Thyroid gland (tissue), 4 donors: ENCODE data around the gene GTF2F2. TPM values are rescaled to one million over a fixed set of nuclear protein-coding genes. Genes with fewer than 3 reads are reported as not detected.

Source experiments
- DNase-seq, 2 donors: peaks; one replicate each; pipeline ENCODE4 v3.0.0-alpha.2; 2019
- H3K27ac ChIP-seq, 3 donors: fragments of 200-600 bp; sonication (generic); 1 replicate in 2 of 3; 2 replicates in 1 of 3; pipeline ENCODE4 v1.5.1; 2016 to 2019; ENCODE audit warnings: mild to moderate bottlenecking in 1 of 3, moderate library complexity in 1 of 3
- H3K27me3 ChIP-seq: fragments of 200-600 bp; sonication (generic); one replicate; pipeline ENCODE4 v1.5.1; 2019
- H3K36me3 ChIP-seq, 2 donors: fragments of 200-600 bp; sonication (generic); one replicate each; pipeline ENCODE4 v1.5.1; 2016 to 2019
- H3K4me1 ChIP-seq, 2 donors: fragments of 200-600 bp; sonication (generic); one replicate each; pipeline ENCODE4 v1.5.1; 2017 to 2019
- H3K4me3 ChIP-seq, 3 donors: fragments of 200-600 bp; sonication (generic); replicated peaks in 1 of 3; 1 replicate in 2 of 3; 2 replicates in 1 of 3; pipeline ENCODE4 v1.5.1; 2016; ENCODE audit warnings: mild to moderate bottlenecking in 1 of 3
- H3K9me3 ChIP-seq: fragments of 200-600 bp; sonication (generic); one replicate; pipeline ENCODE4 v1.5.1; 2017
- CTCF ChIP-seq, 6 experiments: fragments of 200-600 bp in 3 of 6; fragments of 450-650 bp in 3 of 6; sonication (generic) in 3 of 6; IDR thresholded peaks; one replicate each; pipeline ENCODE4 v1.5.1; 2016 to 2019; ENCODE audit warnings: antibody characterized with exemption in 6 of 6, mild to moderate bottlenecking in 2 of 6, inconsistent platforms in 1 of 6, moderate library complexity in 1 of 6
- POLR2A ChIP-seq, 2 donors: fragments of 450-650 bp; IDR thresholded peaks; one replicate each; pipeline ENCODE4 v1.6.1; 2017; ENCODE audit warnings: antibody characterized with exemption in 2 of 2, mild to moderate bottlenecking in 2 of 2, moderate library complexity in 1 of 2
- WGBS, 2 donors: methylation state at CpG; one replicate each; pipeline ENCODE4 v1.1.5; 2017; 5-methylcytosine and 5-hydroxymethylcytosine counted together
- intact Hi-C: fragments of 100-400 bp; cut with DNase I; formaldehyde crosslinking; loops from one replicate; pipeline ENCODE4 v1.15.1; 2023
- total RNA-seq, 4 donors: library from RNA; depleted of rRNA; stranded (reverse); fragments of >200 nt; gene quantifications; one replicate each; pipeline ENCODE4 v1.2.3, GENCODE V29; 2016

Gene GTF2F2
- total RNA-seq, 4 donors from 2014 or later, result 15.3 to 22.7 (median 19.6) TPM

- H3K4me3 ChIP-seq, result no peak overlapping the region
- DNase-seq, result no peak
- H3K4me1 ChIP-seq, result peaks cover 9 to 16% of the 10 kb centered on the region in 2 donors
- intact Hi-C loops, result loop anchor here (5.0 kb wide), 1 partner anchor 260 kb away; no protein-coding TSS in a partner anchor
- H3K36me3 ChIP-seq, result no peaks in the 10 kb centered on the region
- no peaks in the 10 kb centered on the region for H3K9me3 ChIP-seq
- no peak overlapping the region for H3K27ac ChIP-seq
- TF ChIP-seq POLR2A (IDR thresholded peaks at IDR 0.05) (no peak), CTCF (IDR thresholded peaks at IDR 0.05) (no peak)
- H3K27me3 ChIP-seq, result no peaks in the 10 kb centered on the region
Observed at GRCh38 chr13:45306966-45307365, 186.7 kb downstream of the GTF2F2 start.

- Histone ChIP-seq H3K27ac (no peak overlapping the region), H3K36me3 (no peaks in the 10 kb centered on the region), H3K4me3 (no peak overlapping the region), H3K27me3 (no peaks in the 10 kb centered on the region), H3K9me3 (no peaks in the 10 kb centered on the region), H3K4me1 (peaks cover 9 to 16% of the 10 kb centered on the region in 2 donors)
- intact Hi-C loops, result no loop called here
- TF ChIP-seq CTCF (IDR thresholded peaks at IDR 0.05), result no peak
- 18 to 28% methylated on average over 15 of the region's 15 CpGs for WGBS, 2 donors
- no peak for DNase-seq
Observed at GRCh38 chr13:45310341-45311131, 190.2 kb downstream of the GTF2F2 start.

GRCh38 chr13:45314822-45315221 is 194.5 kb downstream of the GTF2F2 start:
- intact Hi-C loops, result no loop called here
- Histone ChIP-seq H3K4me1 (peaks cover 9% of the 10 kb centered on the region in 2 donors), H3K36me3 (no peaks in the 10 kb centered on the region), H3K9me3 (no peaks in the 10 kb centered on the region), H3K27me3 (no peaks in the 10 kb centered on the region), H3K27ac (no peak overlapping the region), H3K4me3 (no peak overlapping the region)
- TF ChIP-seq POLR2A (IDR thresholded peaks at IDR 0.05) (no peak), CTCF (IDR thresholded peaks at IDR 0.05) (no peak)
- 86 to 92% methylated on average over 10 of the region's 10 CpGs for WGBS, 2 donors
- no peak for DNase-seq

GRCh38 chr13:45315520-45316167 is 195.3 kb downstream of the GTF2F2 start:
- H3K9me3 ChIP-seq, result no peaks in the 10 kb centered on the region
- no peak overlapping the region for H3K27ac ChIP-seq
- DNase-seq, result no peak
- H3K27me3 ChIP-seq, result no peaks in the 10 kb centered on the region
- TF ChIP-seq CTCF (IDR thresholded peaks at IDR 0.05) (no peak), POLR2A (IDR thresholded peaks at IDR 0.05) (no peak)
- no peaks in the 10 kb centered on the region for H3K36me3 ChIP-seq
- 88 to 89% methylated on average over 11 of the region's 11 CpGs for WGBS, 2 donors
- H3K4me3 ChIP-seq, result no peak overlapping the region
- intact Hi-C loops, result no loop called here
- peaks cover 9% of the 10 kb centered on the region in 2 donors for H3K4me1 ChIP-seq

GRCh38 chr13:45316338-45316737 is 196.0 kb downstream of the GTF2F2 start:
- WGBS, 2 donors, result 67 to 71% methylated on average over 6 of the region's 6 CpGs
- H3K27me3 ChIP-seq, result no peaks in the 10 kb centered on the region

More at GRCh38 chr13:45316338-45316737, 196.0 kb downstream of the GTF2F2 start:
- TF ChIP-seq CTCF (IDR thresholded peaks at IDR 0.05), result no peak
- TF ChIP-seq POLR2A (IDR thresholded peaks at IDR 0.05), result no peak
- no peak overlapping the region for H3K4me3 ChIP-seq
- H3K4me1 ChIP-seq, result peaks cover 4 to 5% of the 10 kb centered on the region in 2 donors
- intact Hi-C loops, result no loop called here
- H3K9me3 ChIP-seq, result no peaks in the 10 kb centered on the region
- H3K27ac ChIP-seq, result no peak overlapping the region
- no peaks in the 10 kb centered on the region for H3K36me3 ChIP-seq
- DNase-seq, result no peak
